MV-4-11 (cell line): ENCODE data around the gene KCNC4.

Experiments
- DNase-seq: peaks from one replicate; lab custom pipeline; 2025; lab: John Stamatoyannopoulos, UW

The KCNC4 gene

DNA sequence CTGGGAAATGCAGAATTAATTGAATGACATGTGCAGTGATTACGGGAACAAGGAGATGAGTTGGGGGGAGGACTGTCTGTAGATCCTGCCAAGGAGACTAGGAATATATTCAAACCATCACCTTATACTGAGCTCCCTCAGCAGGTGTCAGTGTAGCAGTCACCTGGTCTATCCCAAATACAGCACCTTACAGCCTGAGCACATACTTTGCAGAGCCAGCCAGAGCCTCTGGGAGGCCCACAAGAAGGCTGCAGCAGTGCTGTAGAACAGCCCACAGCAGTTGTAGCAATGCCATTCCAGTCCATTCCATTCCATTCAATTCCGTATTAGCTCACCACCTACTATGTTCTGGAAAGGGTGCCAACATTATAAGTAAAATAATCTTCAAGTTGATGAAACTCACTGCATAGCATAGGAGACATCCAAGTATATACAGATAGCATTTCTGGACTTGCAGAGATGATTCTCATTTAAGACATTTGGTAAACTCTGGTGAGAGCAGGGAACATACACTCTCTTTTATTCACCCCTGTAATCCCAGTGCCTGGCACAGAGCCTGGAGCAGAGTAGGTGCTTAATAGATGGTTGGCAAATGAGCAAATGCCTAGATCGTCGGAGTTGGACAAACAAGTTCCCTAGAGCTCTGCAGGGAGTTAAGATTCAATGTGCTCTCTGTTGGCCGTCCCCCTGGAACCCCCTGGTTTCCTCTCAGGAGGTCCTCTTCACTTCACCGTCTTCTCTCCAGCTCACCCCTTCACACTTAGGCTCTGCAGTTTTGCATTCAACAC is 44.7 kb downstream of the KCNC4 start:
- no peak for DNase-seq

DNA sequence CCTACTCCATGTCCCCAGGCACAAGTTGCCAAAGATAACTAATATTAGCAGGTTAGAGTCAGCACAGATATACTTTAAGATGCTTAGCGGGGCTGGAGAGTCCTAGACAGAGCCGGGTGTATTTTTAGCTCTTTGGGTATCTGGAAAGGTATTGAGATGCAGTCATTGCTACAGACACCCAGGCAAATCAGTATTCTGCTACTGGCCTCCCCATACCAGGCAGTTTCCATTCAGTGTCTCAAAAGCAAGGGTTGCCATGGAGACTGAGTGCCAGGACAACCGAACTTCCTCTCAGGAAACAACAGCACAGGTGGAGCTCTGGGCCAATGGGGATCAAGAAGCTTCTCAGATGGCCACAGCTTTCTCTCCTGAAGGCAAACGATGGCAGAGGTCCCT is 45.3 kb downstream of the KCNC4 start:
- peak; percentile 21 for DNase-seq

DNA sequence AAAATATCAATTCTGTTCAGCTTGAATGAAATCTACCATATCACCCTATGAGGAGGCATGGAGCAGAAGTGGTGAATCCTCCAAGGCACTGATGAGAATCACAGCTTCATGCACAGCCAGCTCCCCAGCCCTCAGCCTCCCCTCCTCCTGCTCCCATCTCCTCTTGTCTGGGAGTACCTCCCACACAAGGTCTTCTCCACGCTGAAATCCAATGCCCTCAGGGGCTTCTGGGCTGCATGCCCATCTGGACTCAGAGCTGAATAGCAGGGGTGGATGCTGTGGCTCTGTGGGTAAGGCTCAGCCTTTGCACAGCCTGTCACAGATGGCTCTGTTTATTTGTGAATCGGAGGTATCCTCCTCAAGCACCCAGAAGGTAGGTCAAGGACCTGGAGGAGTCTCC is 48.6 kb downstream of the KCNC4 start:
- DNase-seq, result no peak

DNA sequence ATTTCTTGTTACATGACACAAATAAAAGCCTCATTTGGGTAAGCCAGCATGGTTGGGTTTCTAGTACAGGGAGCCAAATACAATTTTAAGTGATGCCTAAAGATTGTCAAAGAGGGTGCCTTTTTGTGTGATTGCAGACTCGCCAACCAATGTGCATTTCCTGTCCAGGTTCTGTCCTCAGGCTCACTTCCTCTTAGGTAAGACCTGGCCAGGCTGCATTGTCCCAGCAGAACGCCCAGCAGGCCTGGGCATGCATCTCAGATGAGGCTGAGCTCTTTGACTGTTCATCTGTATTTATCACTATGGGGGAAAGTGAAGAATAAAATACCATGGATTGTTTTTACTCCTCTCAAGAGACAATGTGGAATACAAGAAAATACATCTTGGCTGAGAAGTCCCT is 49.7 kb downstream of the KCNC4 start:
- peak; percentile 32 for DNase-seq
